Skin epidermis (tissue), 12 donors: Measurements from ENCODE around the gene CIC.

Source experiments
- H3K27ac ChIP-seq, 21 experiments: fragments of 200-600 bp; sonication (generic) in 11 of 21; one replicate each; pipeline ENCODE4 v1.5.0; 2020; ENCODE audit warnings: mild to moderate bottlenecking in 3 of 21, inconsistent platforms in 2 of 21, moderate library complexity in 2 of 21
- H3K4me3 ChIP-seq, 7 experiments: fragments of 200-600 bp; sonication (generic) in 2 of 7; one replicate each; pipeline ENCODE4 v1.5.0; 2020; ENCODE audit warnings: inconsistent platforms in 2 of 7, mild to moderate bottlenecking in 2 of 7, moderate library complexity in 1 of 7

Gene CIC

DNA sequence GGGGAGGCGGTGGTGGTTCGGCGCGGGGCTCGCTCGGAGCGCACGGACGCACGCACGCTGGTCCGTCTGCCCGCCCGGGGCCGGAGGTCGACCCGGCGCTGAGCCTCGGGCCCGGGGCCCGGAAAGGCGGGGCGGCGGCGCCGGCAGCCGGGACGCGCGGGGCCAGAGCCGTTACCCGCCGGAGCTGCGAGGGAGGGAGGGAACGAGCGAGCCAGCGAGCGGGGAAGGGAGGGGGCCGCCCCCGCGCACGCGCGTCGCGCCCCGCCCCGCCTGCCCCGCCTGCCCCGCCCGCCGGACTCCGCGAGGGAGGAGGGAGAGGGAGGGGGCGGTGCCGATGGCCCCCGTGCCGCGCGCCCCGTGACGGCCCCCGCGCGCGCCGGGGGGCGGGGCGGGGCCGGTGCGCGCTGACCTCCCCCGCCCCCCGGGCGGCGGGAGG lies 15.0 kb downstream of the CIC start:
- peak overlapping the region in 6 of 7 experiments; percentile 17 to 66 (median 46) for H3K4me3 ChIP-seq
- peak overlapping the region in 17 of 21 experiments; percentile 68 to 99 (median 89) for H3K27ac ChIP-seq

GRCh38 chr19:42284591-42285341 lies 15.7 kb downstream of the CIC start:
- Histone ChIP-seq H3K27ac (peak overlapping the region in 20 of 21 experiments; percentile 46 to 89 (median 73)), H3K4me3 (peak overlapping the region; percentile 38 to 66 (median 47))

DNA sequence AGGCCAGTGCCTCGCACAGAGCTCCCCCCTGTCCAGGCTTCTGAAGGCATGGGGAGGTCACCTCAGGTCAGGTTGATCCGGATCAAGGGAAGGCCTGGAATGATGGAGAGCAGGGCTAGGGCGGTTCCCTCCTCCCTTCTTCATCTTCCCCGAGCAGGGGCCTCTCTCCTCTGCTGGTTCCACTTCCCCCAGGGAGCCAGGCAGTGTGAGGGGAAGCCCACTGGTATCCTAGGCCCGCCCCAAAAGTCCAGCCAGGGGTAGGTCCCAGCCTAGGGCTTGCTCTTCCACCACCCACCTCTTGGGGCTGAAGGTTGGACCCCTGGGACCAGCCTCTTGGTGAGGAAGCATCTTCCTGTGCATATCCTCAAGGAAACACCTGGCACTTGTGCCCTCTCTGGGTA lies 16.5 kb downstream of the CIC start:
- peak overlapping the region in 4 of 7 experiments; percentile 45 to 66 (median 57) for H3K4me3 ChIP-seq

DNA sequence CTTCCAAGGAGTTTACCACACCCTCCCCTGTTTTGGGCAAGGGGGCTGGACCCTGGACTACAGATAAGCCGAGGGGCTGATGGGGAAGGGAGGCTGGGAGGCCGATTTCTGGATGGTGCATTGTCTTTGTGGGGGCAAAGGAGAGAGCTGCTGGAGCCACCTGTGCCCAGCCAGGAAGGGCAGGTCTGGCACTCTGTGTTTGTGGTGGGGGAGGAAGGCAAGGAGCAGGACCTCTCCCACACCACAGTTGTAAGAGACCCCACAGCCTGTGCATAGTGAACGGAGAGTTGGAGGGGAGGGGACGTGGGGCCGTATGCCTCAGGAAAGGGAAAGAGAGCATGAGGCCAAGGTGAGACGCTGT lies 16.9 kb downstream of the CIC start:
- Histone ChIP-seq H3K27ac (peak overlapping the region in 17 of 21 experiments; percentile 28 to 89 (median 75)), H3K4me3 (peak overlapping the region in 2 of 7 experiments; percentile 45 to 62)

More for the DNA sequence above, 16.5 kb downstream of the CIC start:
- H3K27ac ChIP-seq = peak overlapping the region in 19 of 21 experiments; percentile 46 to 89 (median 73)

- Histone ChIP-seq H3K4me3 (peak overlapping the region in 1 of 7 experiments; percentile 62), H3K27ac (peak overlapping the region in 17 of 21 experiments; percentile 28 to 89 (median 75))
These were observed 17.4 kb downstream of the CIC start for GRCh38 chr19:42286349-42287016.

GRCh38 chr19:42287017-42287826 lies 18.2 kb downstream of the CIC start:
- no peak overlapping the region for H3K4me3 ChIP-seq

GRCh38 chr19:42287827-42288107 lies 18.7 kb downstream of the CIC start:
- no peak overlapping the region for H3K4me3 ChIP-seq
- H3K27ac ChIP-seq = peak overlapping the region in 1 of 21 experiments; percentile 34

More at GRCh38 chr19:42287017-42287826, 18.2 kb downstream of the CIC start:
- peak overlapping the region in 10 of 21 experiments; percentile 13 to 89 (median 77) for H3K27ac ChIP-seq

- no peak overlapping the region for H3K27ac ChIP-seq
- H3K4me3 ChIP-seq = no peak overlapping the region
These were observed 19.3 kb downstream of the CIC start for GRCh38 chr19:42288387-42288786.

- Histone ChIP-seq H3K4me3 (no peak overlapping the region), H3K27ac (no peak overlapping the region)
These were observed 20.0 kb downstream of the CIC start for GRCh38 chr19:42288881-42289555.

DNA sequence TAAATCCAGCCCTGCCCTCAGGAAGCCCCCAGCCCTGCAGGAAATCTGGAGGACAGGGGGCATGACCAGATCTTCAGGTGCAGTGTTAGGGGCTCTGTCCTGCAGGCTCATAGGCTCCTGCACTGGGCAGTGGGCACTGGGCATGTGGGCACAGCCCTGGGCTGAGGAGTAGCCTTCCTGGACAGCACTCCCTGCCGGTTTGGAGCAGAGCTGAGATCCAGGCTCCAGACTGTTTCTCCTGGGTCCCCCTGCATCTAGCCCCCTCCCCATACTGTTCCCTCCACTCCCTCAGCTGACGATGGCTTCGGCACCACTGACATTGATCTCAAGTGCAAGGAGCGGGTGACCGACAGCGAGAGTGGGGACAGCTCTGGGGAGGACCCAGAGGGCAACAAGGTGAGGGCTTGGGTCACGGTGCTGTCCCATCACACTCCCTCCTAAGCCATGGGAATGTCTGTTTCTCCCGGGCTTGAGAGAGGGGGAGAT lies 20.5 kb downstream of the CIC start:
- H3K4me3 ChIP-seq = no peak overlapping the region
- no peak overlapping the region for H3K27ac ChIP-seq

- H3K27ac ChIP-seq = peak overlapping the region in 1 of 21 experiments; percentile 15
- H3K4me3 ChIP-seq = no peak overlapping the region
These were observed 21.1 kb downstream of the CIC start for GRCh38 chr19:42290136-42290522.

GRCh38 chr19:42290523-42291434 lies 21.7 kb downstream of the CIC start:
- peak overlapping the region in 1 of 21 experiments; percentile 15 for H3K27ac ChIP-seq
- no peak overlapping the region for H3K4me3 ChIP-seq

GRCh38 chr19:42291435-42291810 lies 22.4 kb downstream of the CIC start:
- Histone ChIP-seq H3K4me3 (no peak overlapping the region), H3K27ac (no peak overlapping the region)

DNA sequence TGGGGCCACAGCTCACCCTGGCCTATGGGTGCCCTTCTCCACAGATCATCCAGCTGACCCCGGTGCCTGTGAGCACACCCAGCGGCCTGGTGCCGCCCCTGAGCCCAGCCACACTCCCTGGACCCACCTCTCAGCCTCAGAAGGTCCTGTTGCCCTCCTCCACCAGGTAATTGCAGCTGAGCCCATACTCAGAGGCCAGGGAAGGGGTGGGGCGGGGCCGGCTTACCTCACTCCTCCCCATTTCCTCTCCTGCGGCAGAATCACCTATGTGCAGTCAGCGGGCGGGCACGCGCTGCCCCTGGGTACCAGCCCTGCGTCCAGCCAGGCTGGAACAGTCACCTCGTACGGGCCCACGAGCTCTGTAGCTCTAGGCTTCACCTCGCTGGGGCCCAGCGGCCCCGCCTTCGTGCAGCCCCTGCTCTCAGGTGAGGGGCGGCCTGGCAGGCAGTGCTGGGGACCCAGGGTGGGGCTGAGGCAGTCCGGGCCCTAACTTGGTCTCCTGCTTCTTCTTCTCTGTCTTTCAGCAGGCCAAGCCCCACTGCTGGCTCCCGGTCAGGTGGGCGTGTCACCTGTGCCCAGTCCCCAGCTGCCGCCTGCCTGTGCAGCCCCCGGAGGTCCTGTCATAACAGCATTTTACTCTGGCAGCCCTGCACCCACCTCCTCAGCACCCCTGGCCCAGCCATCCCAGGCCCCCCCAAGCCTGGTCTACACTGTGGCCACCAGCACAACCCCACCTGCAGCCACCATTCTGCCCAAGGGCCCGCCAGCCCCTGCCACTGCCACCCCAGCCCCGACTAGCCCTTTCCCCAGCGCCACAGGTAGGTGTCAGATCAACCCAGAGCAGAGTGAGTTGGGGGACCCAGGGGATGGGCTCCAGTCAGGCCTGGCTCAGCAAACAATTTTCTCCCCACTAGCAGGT lies 23.2 kb downstream of the CIC start:
- H3K4me3 ChIP-seq = no peak overlapping the region
- no peak overlapping the region for H3K27ac ChIP-seq

DNA sequence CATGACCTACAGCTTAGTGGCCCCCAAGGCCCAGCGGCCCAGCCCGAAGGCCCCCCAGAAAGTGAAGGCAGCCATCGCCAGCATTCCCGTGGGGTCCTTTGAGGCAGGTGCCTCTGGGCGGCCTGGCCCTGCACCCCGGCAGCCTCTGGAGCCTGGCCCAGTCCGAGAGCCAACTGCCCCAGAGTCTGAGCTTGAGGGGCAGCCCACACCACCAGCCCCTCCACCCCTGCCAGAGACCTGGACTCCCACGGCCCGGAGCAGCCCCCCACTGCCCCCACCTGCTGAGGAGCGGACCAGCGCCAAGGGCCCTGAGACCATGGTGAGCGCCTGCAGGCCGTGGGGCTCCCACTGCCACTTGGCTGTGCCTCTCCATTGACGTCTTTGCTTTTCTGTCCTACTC lies 23.9 kb downstream of the CIC start:
- H3K27ac ChIP-seq = no peak overlapping the region

DNA sequence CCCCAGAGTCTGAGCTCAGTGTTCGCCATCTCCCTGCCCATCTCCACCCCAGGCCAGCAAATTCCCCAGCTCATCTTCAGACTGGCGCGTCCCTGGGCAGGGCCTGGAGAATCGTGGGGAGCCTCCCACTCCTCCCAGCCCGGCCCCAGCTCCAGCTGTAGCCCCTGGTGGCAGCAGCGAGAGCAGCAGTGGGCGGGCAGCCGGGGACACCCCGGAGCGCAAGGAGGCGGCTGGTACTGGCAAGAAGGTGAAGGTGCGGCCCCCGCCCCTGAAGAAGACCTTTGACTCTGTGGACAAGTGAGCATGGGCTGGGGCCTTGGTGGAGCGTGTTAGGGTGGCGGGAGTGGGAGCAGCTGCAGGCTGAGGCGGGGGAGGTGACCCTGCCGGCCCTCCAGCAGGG lies 24.5 kb downstream of the CIC start:
- Histone ChIP-seq H3K4me3 (no peak overlapping the region), H3K27ac (no peak overlapping the region)

More for the DNA sequence above, 23.9 kb downstream of the CIC start:
- no peak overlapping the region for H3K4me3 ChIP-seq

- Histone ChIP-seq H3K4me3 (no peak overlapping the region), H3K27ac (no peak overlapping the region)
These were observed 24.9 kb downstream of the CIC start for GRCh38 chr19:42293948-42294347.
